Mesendoderm (in vitro differentiated cells): ENCODE data around the gene KIF23.

Source experiments
- DNase-seq: peaks from one replicate; pipeline ENCODE4 v3.0.0; 2013
- H2AK5ac ChIP-seq: 2 replicates; pipeline ENCODE4 v1.6.1; 2013; ENCODE audit warnings: low read length, inconsistent platforms
- H2BK120ac ChIP-seq: 2 replicates; pipeline ENCODE4 v1.6.1; 2013; ENCODE audit warnings: low read depth, mild to moderate bottlenecking, low read length, moderate library complexity, mixed read lengths
- H2BK15ac ChIP-seq: replicated peaks from 2 replicates; pipeline ENCODE4 v1.6.1; 2013; ENCODE audit warnings: low read depth, mild to moderate bottlenecking, moderate library complexity
- H2BK5ac ChIP-seq: 2 replicates; pipeline ENCODE4 v1.6.1; 2013; ENCODE audit warnings: low read length, inconsistent platforms
- H3K18ac ChIP-seq: 2 replicates; pipeline ENCODE4 v1.6.1; 2013; ENCODE audit warnings: mild to moderate bottlenecking, low read length, mixed read lengths
- H3K23ac ChIP-seq: one replicate; pipeline ENCODE4 v1.6.1; 2013; ENCODE audit warnings: low read length
- H3K27ac ChIP-seq: 2 replicates; pipeline ENCODE4 v1.5.1; 2013; ENCODE audit warnings: low read depth, mild to moderate bottlenecking, inconsistent platforms, low read length, moderate library complexity
- H3K27me3 ChIP-seq: 2 replicates; pipeline ENCODE4 v1.6.1; 2013; ENCODE audit warnings: low read length, control low read depth, mild to moderate bottlenecking, inconsistent platforms; ENCODE audit not compliant: insufficient read depth, poor library complexity
- H3K36me3 ChIP-seq: 2 replicates; pipeline ENCODE4 v1.6.1; 2013; ENCODE audit warnings: low read length, inconsistent platforms; ENCODE audit not compliant: control insufficient read depth, insufficient read depth
- H3K4ac ChIP-seq: one replicate; pipeline ENCODE4 v1.6.1; 2013; ENCODE audit warnings: low read depth, mild to moderate bottlenecking, low read length, moderate library complexity
- H3K4me1 ChIP-seq: 2 replicates; pipeline ENCODE4 v1.6.1; 2013; ENCODE audit warnings: low read depth, low read length, inconsistent platforms; ENCODE audit not compliant: control insufficient read depth
- H3K4me2 ChIP-seq: 2 replicates; pipeline ENCODE4 v1.6.1; 2013; ENCODE audit warnings: low read length
- H3K4me3 ChIP-seq: 2 replicates; pipeline ENCODE4 v1.5.1; 2013; ENCODE audit warnings: mild to moderate bottlenecking, low read length
- H3K56ac ChIP-seq: one replicate; pipeline ENCODE4 v1.6.1; 2013; ENCODE audit warnings: low read length
- H3K79me1 ChIP-seq: 2 replicates; pipeline ENCODE4 v1.6.1; 2013; ENCODE audit warnings: low read length, inconsistent platforms
- H3K79me2 ChIP-seq: 2 replicates; pipeline ENCODE4 v1.6.1; 2013; ENCODE audit warnings: mild to moderate bottlenecking, low read length; ENCODE audit not compliant: control insufficient read depth, insufficient read depth
- H3K9ac ChIP-seq: 2 replicates; pipeline ENCODE4 v1.6.1; 2013; ENCODE audit warnings: low read length, inconsistent platforms
- H4K5ac ChIP-seq: one replicate; pipeline ENCODE4 v1.6.1; 2013; ENCODE audit warnings: low read length
- H4K8ac ChIP-seq: one replicate; pipeline ENCODE4 v1.6.1; 2013; ENCODE audit warnings: low read depth, mild to moderate bottlenecking, control low read depth, low read length, moderate library complexity
- WGBS: extraction: QIAGEN DNeasy Blood & Tissue Kit; methylation state at CpG from one replicate; pipeline ENCODE4 v1.1.7; 2013; ENCODE audit warnings: low lambda C conversion rate, missing lambda C conversion rate; ENCODE audit not compliant: insufficient coverage; ENCODE audit errors: extremely low coverage; 5-methylcytosine and 5-hydroxymethylcytosine counted together

KIF23 gene

DNA sequence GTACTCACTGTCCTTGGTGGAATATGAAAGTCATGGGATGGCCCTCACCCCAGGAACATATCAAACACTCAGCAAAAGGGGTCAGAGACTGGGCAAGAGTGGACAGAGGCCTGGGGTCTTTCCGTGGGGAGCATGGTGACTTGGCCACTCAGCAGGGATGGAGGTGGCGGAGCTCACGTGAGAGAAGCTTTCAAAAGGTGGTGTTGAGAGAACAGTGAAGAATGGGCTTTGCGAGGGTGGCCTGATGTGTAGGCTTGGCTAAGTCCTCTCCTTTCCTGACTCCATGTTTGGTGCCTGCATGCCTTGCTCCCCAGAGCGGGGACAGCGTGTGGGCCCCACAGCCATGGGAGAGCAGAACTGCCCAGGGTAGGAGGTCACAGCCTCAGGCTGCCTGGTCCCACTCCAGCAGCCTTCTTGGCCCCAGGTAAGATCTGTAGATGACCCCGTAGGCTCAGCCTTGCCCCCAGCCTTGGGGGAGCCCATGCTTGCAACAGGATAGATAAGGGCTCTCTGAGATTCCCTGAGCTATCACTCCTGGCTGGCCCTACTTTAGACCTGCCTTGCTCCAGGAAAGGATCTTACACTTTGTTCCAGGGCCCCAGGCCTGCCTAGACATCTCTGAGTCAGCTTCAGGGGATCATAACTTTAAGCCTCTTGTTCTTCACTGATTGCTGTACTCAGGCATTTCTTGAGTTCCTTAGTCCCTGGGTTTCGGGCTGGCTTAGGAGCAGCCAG, 55.5 kb downstream of the KIF23 start:
- Histone ChIP-seq H3K79me2 (no peaks in the 10 kb centered on the region), H3K4me3 (no peak overlapping the region), H4K5ac (no peak overlapping the region), H3K4me1 (no peaks in the 10 kb centered on the region), H3K27ac (no peak overlapping the region), H2BK120ac (no peak overlapping the region), H3K79me1 (no peaks in the 10 kb centered on the region), H2BK15ac (no peak overlapping the region), H3K9ac (no peak overlapping the region), H3K56ac (no peak overlapping the region), H3K36me3 (no peaks in the 10 kb centered on the region), H3K4me2 (no peak overlapping the region), H3K23ac (no peak overlapping the region), H3K27me3 (no peaks in the 10 kb centered on the region), H2AK5ac (no peak overlapping the region), H2BK5ac (no peak overlapping the region), H4K8ac (no peak overlapping the region), H3K4ac (no peak overlapping the region), H3K18ac (no peak overlapping the region)
- whole genome bisulfite sequencing: no CpG with 5 or more reads among the region's 8 CpGs
- no peak for DNase-seq

DNA sequence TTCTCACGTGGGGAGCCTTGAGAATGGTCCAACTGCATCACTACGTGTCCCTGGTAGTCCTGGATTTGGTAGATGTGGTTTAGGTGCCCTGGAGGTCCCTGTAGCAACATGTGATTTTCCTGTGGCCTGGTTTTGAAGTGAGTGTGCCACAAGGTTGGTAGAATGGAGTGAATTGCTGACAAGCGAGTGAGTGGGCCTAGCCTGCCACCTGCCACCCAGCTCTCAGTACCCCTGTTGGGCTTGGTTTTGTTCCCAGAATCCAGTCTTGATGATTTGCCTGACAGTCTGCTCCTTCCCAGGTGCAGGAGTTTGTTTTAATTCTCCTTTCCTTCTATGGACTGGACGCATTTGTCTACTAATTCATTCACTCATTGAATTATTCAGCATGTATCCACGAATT, 57.9 kb downstream of the KIF23 start:
- H3K4ac ChIP-seq: no peak overlapping the region
- no peaks in the 10 kb centered on the region for H3K79me2 ChIP-seq
- H2BK15ac ChIP-seq: no peak overlapping the region
- no peak overlapping the region for H2BK5ac ChIP-seq
- no CpG with 5 or more reads among the region's 5 CpGs for WGBS
- no peak overlapping the region for H3K4me3 ChIP-seq
- no peaks in the 10 kb centered on the region for H3K4me1 ChIP-seq
- no peaks in the 10 kb centered on the region for H3K36me3 ChIP-seq
- no peak overlapping the region for H3K56ac ChIP-seq
- no peak overlapping the region for H3K9ac ChIP-seq
- H3K27me3 ChIP-seq: no peaks in the 10 kb centered on the region
- no peak overlapping the region for H3K23ac ChIP-seq
- DNase-seq: no peak
- H3K27ac ChIP-seq: no peak overlapping the region
- H4K8ac ChIP-seq: no peak overlapping the region
- H3K4me2 ChIP-seq: no peak overlapping the region
- H2AK5ac ChIP-seq: no peak overlapping the region
- no peak overlapping the region for H3K18ac ChIP-seq
- no peak overlapping the region for H2BK120ac ChIP-seq
- H4K5ac ChIP-seq: no peak overlapping the region
- no peaks in the 10 kb centered on the region for H3K79me1 ChIP-seq

DNA sequence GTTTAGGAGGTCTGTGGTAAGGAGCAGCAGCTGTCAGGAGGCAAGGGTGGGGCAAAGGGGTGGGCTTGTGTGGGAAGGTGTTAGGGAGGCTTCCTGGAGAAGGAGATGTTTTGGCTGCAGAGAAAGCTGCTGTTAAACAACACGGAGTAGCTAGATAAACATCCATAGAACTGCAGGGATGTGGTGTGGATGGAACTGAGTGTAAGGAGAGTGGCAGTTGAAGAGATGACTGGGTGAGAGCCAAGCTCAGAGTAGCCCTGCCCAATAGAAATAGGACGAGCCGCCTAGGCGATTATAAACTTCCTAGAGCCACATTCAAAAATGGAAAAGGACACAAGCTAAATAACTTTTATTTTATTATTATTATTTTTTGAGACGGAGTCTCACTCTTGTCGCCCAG, 58.4 kb downstream of the KIF23 start:
- H2BK120ac ChIP-seq: no peak overlapping the region
- H3K4me1 ChIP-seq: no peaks in the 10 kb centered on the region
- no peak overlapping the region for H3K56ac ChIP-seq
- no peak for DNase-seq
- no peak overlapping the region for H3K18ac ChIP-seq
- H4K8ac ChIP-seq: no peak overlapping the region
- no peak overlapping the region for H3K4me2 ChIP-seq
- no peak overlapping the region for H3K4me3 ChIP-seq
- H3K4ac ChIP-seq: no peak overlapping the region
- no peak overlapping the region for H3K23ac ChIP-seq
- no peaks in the 10 kb centered on the region for H3K36me3 ChIP-seq
- WGBS: no CpG with 5 or more reads among the region's 6 CpGs
- no peak overlapping the region for H2AK5ac ChIP-seq
- H3K27me3 ChIP-seq: no peaks in the 10 kb centered on the region
- H3K27ac ChIP-seq: no peak overlapping the region
- no peaks in the 10 kb centered on the region for H3K79me2 ChIP-seq
- H3K9ac ChIP-seq: no peak overlapping the region
- H3K79me1 ChIP-seq: no peaks in the 10 kb centered on the region
- H2BK5ac ChIP-seq: no peak overlapping the region
- H2BK15ac ChIP-seq: no peak overlapping the region
- H4K5ac ChIP-seq: no peak overlapping the region

GRCh38 chr15:69474291-69474690, 60.1 kb downstream of the KIF23 start:
- Histone ChIP-seq H2BK120ac (no peak overlapping the region), H4K8ac (no peak overlapping the region), H4K5ac (no peak overlapping the region), H3K4me2 (no peak overlapping the region), H3K27me3 (no peaks in the 10 kb centered on the region), H3K18ac (no peak overlapping the region), H3K36me3 (no peaks in the 10 kb centered on the region), H3K79me1 (no peaks in the 10 kb centered on the region), H2AK5ac (no peak overlapping the region), H3K56ac (no peak overlapping the region), H3K4me1 (no peaks in the 10 kb centered on the region), H2BK15ac (no peak overlapping the region), H3K79me2 (no peaks in the 10 kb centered on the region), H3K4me3 (no peak overlapping the region), H2BK5ac (no peak overlapping the region), H3K23ac (no peak overlapping the region), H3K9ac (no peak overlapping the region), H3K27ac (no peak overlapping the region), H3K4ac (no peak overlapping the region)
- DNase-seq: no peak
- no CpG with 5 or more reads among the region's 5 CpGs for WGBS

- Histone ChIP-seq H3K27me3 (no peaks in the 10 kb centered on the region), H3K36me3 (no peaks in the 10 kb centered on the region), H3K4me3 (no peak overlapping the region), H3K79me1 (no peaks in the 10 kb centered on the region), H3K18ac (no peak overlapping the region), H3K4ac (no peak overlapping the region), H4K5ac (no peak overlapping the region), H2BK120ac (no peak overlapping the region), H3K4me2 (no peak overlapping the region), H3K4me1 (no peaks in the 10 kb centered on the region), H2BK5ac (no peak overlapping the region), H3K79me2 (no peaks in the 10 kb centered on the region), H3K27ac (no peak overlapping the region), H3K23ac (no peak overlapping the region), H3K56ac (no peak overlapping the region), H3K9ac (no peak overlapping the region), H2AK5ac (no peak overlapping the region), H2BK15ac (no peak overlapping the region), H4K8ac (no peak overlapping the region)
- peak; percentile 58 for DNase-seq
- WGBS: no CpG with 5 or more reads among the region's 7 CpGs
Measured at GRCh38 chr15:69474846-69475455, 60.8 kb downstream of the KIF23 start.
